Testis (tissue), 2 donors: ENCODE results near the gene P4HTM.

Experiments
- POLR2A ChIP-seq: fragments of 450-650 bp; IDR thresholded peaks from one replicate; pipeline ENCODE4 v1.6.1; 2017; ENCODE audit warnings: antibody characterized with exemption, mild to moderate bottlenecking, moderate library complexity
- TF ChIP-seq, protein P1 (sequence below), 3 experiments: fragments of 450-650 bp in 2 of 3; fragments of 200-600 bp in 1 of 3; sonication (generic) in 1 of 3; IDR thresholded peaks; one replicate each; pipeline ENCODE4 v1.5.1; 2016 to 2019; ENCODE audit warnings: antibody characterized with exemption in 3 of 3, mild to moderate bottlenecking in 2 of 3, moderate library complexity in 1 of 3

DNA sequence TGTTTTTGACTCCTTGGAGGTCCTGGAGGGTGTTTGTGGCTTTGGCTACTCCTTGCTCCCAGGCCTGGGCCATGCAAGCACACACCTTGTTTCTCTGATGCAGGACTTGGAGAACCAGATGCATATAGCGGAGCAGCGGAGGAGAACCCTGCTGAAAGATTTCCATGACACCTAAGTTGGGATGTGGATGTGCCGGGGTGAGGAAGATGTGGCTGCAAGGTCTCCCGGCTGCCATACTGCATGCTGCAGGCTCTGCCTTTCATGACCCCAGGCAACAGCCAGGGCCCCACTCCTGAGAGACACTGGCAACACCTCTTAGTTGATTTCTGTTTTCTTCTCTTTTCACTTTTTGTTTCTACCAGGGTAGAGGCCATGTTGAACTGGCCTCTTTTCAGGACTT, 6.9 kb upstream of the P4HTM start:
- no peak for TF ChIP-seq POLR2A
- TF ChIP-seq, protein P1, sequence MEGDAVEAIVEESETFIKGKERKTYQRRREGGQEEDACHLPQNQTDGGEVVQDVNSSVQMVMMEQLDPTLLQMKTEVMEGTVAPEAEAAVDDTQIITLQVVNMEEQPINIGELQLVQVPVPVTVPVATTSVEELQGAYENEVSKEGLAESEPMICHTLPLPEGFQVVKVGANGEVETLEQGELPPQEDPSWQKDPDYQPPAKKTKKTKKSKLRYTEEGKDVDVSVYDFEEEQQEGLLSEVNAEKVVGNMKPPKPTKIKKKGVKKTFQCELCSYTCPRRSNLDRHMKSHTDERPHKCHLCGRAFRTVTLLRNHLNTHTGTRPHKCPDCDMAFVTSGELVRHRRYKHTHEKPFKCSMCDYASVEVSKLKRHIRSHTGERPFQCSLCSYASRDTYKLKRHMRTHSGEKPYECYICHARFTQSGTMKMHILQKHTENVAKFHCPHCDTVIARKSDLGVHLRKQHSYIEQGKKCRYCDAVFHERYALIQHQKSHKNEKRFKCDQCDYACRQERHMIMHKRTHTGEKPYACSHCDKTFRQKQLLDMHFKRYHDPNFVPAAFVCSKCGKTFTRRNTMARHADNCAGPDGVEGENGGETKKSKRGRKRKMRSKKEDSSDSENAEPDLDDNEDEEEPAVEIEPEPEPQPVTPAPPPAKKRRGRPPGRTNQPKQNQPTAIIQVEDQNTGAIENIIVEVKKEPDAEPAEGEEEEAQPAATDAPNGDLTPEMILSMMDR (IDR thresholded peaks at IDR 0.05), result no peak
